Neuron (in vitro differentiated cells): ENCODE measurements around the gene RABGGTA.

Source experiments
- H2AFZ ChIP-seq: one replicate; pipeline ENCODE4 v1.6.1; 2013; ENCODE audit warnings: low read depth, mild to moderate bottlenecking, inconsistent platforms, low read length, moderate library complexity
- H3K27me3 ChIP-seq: one replicate; pipeline ENCODE4 v1.6.1; 2013; ENCODE audit warnings: low read length; ENCODE audit not compliant: insufficient read depth
- H3K36me3 ChIP-seq: one replicate; pipeline ENCODE4 v1.6.1; 2013; ENCODE audit warnings: low read length; ENCODE audit not compliant: insufficient read depth
- H3K4me1 ChIP-seq: one replicate; pipeline ENCODE4 v1.6.1; 2013; ENCODE audit warnings: low read length; ENCODE audit not compliant: insufficient read depth
- H3K4me3 ChIP-seq: 2 replicates; pipeline ENCODE4 v1.5.1; 2013; ENCODE audit warnings: mild to moderate bottlenecking, low read length, moderate library complexity
- H3K9me3 ChIP-seq: one replicate; pipeline ENCODE4 v1.6.1; 2013; ENCODE audit warnings: low read length

RABGGTA gene, protein sequence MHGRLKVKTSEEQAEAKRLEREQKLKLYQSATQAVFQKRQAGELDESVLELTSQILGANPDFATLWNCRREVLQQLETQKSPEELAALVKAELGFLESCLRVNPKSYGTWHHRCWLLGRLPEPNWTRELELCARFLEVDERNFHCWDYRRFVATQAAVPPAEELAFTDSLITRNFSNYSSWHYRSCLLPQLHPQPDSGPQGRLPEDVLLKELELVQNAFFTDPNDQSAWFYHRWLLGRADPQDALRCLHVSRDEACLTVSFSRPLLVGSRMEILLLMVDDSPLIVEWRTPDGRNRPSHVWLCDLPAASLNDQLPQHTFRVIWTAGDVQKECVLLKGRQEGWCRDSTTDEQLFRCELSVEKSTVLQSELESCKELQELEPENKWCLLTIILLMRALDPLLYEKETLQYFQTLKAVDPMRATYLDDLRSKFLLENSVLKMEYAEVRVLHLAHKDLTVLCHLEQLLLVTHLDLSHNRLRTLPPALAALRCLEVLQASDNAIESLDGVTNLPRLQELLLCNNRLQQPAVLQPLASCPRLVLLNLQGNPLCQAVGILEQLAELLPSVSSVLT

GRCh38 chr14:24271134-24271833 is at the start of gene RABGGTA:
RABGGTA (minus strand) TSS chr14:24271597; CDS start chr14:24271115, 482 bp downstream.
- H3K9me3 ChIP-seq: no peaks in the 10 kb centered on the region
- H3K27me3 ChIP-seq: no peaks in the 10 kb centered on the region
- peaks cover 9% of the 10 kb centered on the region for H3K36me3 ChIP-seq
- H2AFZ ChIP-seq: peak within 1 kb of the TSS; percentile 80
- peaks cover 9% of the 10 kb centered on the region for H3K4me1 ChIP-seq
- peak within 1 kb of the TSS; percentile 88 for H3K4me3 ChIP-seq

DNA sequence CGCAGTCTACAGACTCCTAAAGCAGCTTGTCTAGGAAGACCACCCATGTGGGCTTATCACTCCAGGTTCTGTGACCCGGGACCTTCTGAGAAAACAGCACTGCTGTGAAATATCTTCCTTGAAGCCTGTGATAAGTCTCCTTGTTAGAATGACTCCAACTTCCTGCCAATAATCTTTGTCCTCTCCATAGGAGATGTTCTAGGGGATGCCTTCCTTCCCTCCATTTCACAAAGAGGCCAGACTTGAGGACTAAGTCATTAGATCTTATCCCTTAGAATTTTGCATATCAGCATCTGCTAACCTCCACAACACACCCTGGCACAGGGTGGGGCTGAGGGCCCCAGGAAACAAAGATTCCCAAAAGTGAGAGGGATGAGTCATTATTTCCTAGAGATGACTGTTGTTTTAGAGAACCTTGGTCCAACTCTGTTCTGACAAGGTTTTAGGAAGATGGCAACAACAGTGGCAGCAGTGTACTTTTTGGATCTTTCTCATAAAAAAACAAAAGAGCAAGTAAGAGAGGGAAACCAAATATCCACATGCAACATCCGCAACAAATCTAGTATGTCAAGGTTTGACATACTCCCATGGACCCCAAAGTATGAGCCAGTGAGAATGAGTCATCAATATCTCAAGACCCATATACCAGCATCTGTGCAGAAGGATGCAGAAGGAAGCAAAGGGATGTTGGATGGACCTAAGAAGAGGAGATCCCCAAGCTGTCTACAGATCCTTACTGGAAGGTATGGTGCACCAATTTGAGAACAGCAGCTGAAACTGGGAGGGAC is 45.9 kb upstream of the RABGGTA start:
- no peak overlapping the region for H2AFZ ChIP-seq
- no peak overlapping the region for H3K4me3 ChIP-seq
- H3K36me3 ChIP-seq: no peaks in the 10 kb centered on the region
- H3K9me3 ChIP-seq: no peaks in the 10 kb centered on the region
- peaks cover 6% of the 10 kb centered on the region for H3K27me3 ChIP-seq
- H3K4me1 ChIP-seq: no peaks in the 10 kb centered on the region

- H3K4me1 ChIP-seq: no peaks in the 10 kb centered on the region
- no peak overlapping the region for H2AFZ ChIP-seq
- peaks cover 6% of the 10 kb centered on the region for H3K27me3 ChIP-seq
- H3K4me3 ChIP-seq: no peak overlapping the region
- no peaks in the 10 kb centered on the region for H3K9me3 ChIP-seq
- peaks cover 3% of the 10 kb centered on the region for H3K36me3 ChIP-seq
These were observed 45.2 kb upstream of the RABGGTA start for GRCh38 chr14:24316597-24316950.

- H3K4me3 ChIP-seq: no peak overlapping the region
These were observed 44.6 kb upstream of the RABGGTA start for GRCh38 chr14:24315807-24316596.

GRCh38 chr14:24315243-24315806 is 43.9 kb upstream of the RABGGTA start:
- Histone ChIP-seq H3K4me3 (no peak overlapping the region), H3K36me3 (peaks cover 4% of the 10 kb centered on the region), H2AFZ (no peak overlapping the region), H3K27me3 (peaks cover 5% of the 10 kb centered on the region), H3K9me3 (no peaks in the 10 kb centered on the region), H3K4me1 (no peaks in the 10 kb centered on the region)

More at GRCh38 chr14:24315807-24316596, 44.6 kb upstream of the RABGGTA start:
- Histone ChIP-seq H3K36me3 (peaks cover 4% of the 10 kb centered on the region), H3K4me1 (no peaks in the 10 kb centered on the region), H3K27me3 (peaks cover 6% of the 10 kb centered on the region), H2AFZ (no peak overlapping the region), H3K9me3 (no peaks in the 10 kb centered on the region)

GRCh38 chr14:24314377-24315193 is 43.2 kb upstream of the RABGGTA start:
- no peak overlapping the region for H3K4me3 ChIP-seq
- no peaks in the 10 kb centered on the region for H3K27me3 ChIP-seq

GRCh38 chr14:24313913-24314312 is 42.5 kb upstream of the RABGGTA start:
- Histone ChIP-seq H2AFZ (no peak overlapping the region), H3K36me3 (peaks cover 10% of the 10 kb centered on the region), H3K4me1 (no peaks in the 10 kb centered on the region), H3K4me3 (no peak overlapping the region), H3K27me3 (no peaks in the 10 kb centered on the region), H3K9me3 (no peaks in the 10 kb centered on the region)

More at GRCh38 chr14:24314377-24315193, 43.2 kb upstream of the RABGGTA start:
- H3K4me1 ChIP-seq: no peaks in the 10 kb centered on the region
- H3K9me3 ChIP-seq: no peaks in the 10 kb centered on the region
- no peak overlapping the region for H2AFZ ChIP-seq
- peaks cover 10% of the 10 kb centered on the region for H3K36me3 ChIP-seq

GRCh38 chr14:24312736-24313507 is 41.5 kb upstream of the RABGGTA start:
- Histone ChIP-seq H2AFZ (no peak overlapping the region), H3K4me3 (no peak overlapping the region), H3K27me3 (no peaks in the 10 kb centered on the region), H3K36me3 (peaks cover 11% of the 10 kb centered on the region), H3K4me1 (no peaks in the 10 kb centered on the region), H3K9me3 (no peaks in the 10 kb centered on the region)

DNA sequence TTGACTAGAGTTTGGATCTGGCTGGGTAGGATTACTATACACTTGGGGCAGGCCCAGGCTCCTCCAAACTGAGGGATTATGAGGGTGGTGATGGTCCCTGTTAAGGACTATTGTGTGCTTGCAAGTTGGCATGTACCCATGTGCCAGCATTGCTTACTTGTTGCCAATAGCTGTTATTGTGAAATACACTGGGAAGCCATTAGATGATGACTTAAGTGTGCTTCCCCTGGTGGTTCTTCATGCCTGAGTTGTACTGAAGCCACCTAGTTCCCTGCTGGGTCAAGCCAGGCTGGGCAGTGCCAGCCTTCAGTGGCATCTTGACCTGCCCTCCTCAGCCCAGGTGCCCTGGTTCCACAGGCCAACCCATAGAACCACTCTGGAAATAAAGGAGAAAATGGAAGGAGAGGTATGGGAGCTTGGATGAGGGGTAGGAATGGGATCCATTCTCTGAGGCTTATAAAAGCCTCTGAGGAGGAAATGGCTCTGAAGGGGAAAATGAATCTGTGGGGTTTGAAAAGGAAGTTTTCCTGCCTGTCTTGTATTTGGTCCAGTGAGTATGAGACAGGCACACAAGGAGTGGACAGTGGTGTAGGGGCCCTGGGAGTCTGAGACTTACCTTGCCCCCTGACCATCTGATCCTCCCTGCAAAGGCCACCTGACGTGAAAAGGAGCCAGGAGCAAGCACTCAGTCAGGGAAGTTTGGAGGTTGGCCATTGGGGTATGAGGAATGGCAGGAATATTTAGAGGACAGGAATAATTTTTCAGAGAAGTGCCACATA is 40.6 kb upstream of the RABGGTA start:
- Histone ChIP-seq H3K4me1 (no peaks in the 10 kb centered on the region), H3K4me3 (no peak overlapping the region), H3K9me3 (no peaks in the 10 kb centered on the region), H3K27me3 (no peaks in the 10 kb centered on the region), H2AFZ (no peak overlapping the region), H3K36me3 (peaks cover 19% of the 10 kb centered on the region)

GRCh38 chr14:24310646-24311604 is 39.5 kb upstream of the RABGGTA start, which contains the start of gene LTB4R:
LTB4R (plus strand) TSS chr14:24311502; CDS start chr14:24315652, 4,150 bp downstream.
- no peaks in the 10 kb centered on the region for H3K4me1 ChIP-seq
- no peaks in the 10 kb centered on the region for H3K27me3 ChIP-seq
- peaks cover 26% of the 10 kb centered on the region for H3K36me3 ChIP-seq
- no peaks in the 10 kb centered on the region for H3K9me3 ChIP-seq
- H2AFZ ChIP-seq: no peak within 1 kb of the TSS
- H3K4me3 ChIP-seq: no peak within 1 kb of the TSS
